HL-60 (cell line): Measurements from ENCODE around the gene BRAP.

Source experiments
- POLR2AphosphoS5 ChIP-seq: IDR thresholded peaks from 2 replicates; pipeline ENCODE4 v1.6.1; 2012; ENCODE audit warnings: low read depth
- TF ChIP-seq, protein P1 (sequence below): IDR thresholded peaks from one replicate; pipeline ENCODE4 v1.5.1; 2011; ENCODE audit warnings: low read length, control low read depth, inconsistent platforms; ENCODE audit not compliant: insufficient read depth

DNA sequence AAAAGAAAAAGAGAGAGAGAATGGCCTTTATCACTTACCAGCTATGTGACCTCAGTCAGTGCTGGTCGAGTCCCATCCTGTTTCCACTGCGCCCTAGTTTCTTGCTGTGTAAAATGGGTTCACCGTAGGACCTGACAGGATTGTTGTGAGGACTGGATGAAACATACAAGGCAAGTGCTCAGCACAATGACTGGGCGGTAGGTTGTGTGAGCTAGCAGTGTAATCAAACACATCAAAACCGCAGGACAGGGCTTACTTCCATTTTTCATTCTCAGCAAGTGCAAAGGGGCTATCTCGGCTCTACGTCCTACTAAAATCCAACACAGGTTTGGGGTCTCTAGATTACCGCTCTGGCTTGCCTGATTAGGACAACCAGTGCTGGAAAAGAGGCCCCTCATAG, 50.2 kb downstream of the BRAP start:
- TF ChIP-seq, protein P1, sequence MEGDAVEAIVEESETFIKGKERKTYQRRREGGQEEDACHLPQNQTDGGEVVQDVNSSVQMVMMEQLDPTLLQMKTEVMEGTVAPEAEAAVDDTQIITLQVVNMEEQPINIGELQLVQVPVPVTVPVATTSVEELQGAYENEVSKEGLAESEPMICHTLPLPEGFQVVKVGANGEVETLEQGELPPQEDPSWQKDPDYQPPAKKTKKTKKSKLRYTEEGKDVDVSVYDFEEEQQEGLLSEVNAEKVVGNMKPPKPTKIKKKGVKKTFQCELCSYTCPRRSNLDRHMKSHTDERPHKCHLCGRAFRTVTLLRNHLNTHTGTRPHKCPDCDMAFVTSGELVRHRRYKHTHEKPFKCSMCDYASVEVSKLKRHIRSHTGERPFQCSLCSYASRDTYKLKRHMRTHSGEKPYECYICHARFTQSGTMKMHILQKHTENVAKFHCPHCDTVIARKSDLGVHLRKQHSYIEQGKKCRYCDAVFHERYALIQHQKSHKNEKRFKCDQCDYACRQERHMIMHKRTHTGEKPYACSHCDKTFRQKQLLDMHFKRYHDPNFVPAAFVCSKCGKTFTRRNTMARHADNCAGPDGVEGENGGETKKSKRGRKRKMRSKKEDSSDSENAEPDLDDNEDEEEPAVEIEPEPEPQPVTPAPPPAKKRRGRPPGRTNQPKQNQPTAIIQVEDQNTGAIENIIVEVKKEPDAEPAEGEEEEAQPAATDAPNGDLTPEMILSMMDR: no peak
- no peak for TF ChIP-seq POLR2AphosphoS5
